OCI-LY1 (cell line): ENCODE data around the gene KCNMA1.

ENCODE experiments used
- EZH2 ChIP-seq: fragments of 200-600 bp; sonication (generic), shearing (Covaris generic); IDR thresholded peaks from 2 replicates; pipeline ENCODE4 v1.8.0; 2017; ENCODE audit warnings: borderline replicate concordance, mixed run types, mild to moderate bottlenecking, antibody characterized with exemption, low read length, moderate library complexity, mixed read lengths
- TF ChIP-seq, protein P1 (sequence below): fragments of 200-600 bp; sonication (generic), shearing (Covaris generic); IDR thresholded peaks from 2 replicates; pipeline ENCODE4 v1.5.1; 2017; ENCODE audit warnings: mild to moderate bottlenecking, antibody characterized with exemption, low read length, moderate library complexity, mixed read lengths

DNA sequence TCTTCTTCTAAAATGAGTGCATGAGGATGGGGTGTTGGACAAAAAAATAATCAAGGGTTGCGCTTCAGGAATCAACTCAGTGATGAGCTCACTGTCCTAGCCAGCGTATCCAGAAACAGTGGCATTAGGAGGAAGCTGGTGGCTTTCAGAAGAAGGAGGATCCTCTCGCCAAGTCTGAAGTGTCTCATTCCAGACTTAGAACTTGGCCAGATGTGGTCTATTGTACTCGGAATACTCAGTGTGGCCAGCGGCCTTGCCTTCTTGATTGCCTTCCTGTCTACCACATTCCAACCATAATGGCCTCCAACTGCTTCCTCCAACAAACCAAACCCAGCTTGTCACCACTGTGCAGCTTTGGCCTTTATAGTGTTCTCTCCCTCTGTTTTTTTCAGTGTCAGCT is 732.4 kb downstream of the KCNMA1 start:
- TF ChIP-seq, protein P1, sequence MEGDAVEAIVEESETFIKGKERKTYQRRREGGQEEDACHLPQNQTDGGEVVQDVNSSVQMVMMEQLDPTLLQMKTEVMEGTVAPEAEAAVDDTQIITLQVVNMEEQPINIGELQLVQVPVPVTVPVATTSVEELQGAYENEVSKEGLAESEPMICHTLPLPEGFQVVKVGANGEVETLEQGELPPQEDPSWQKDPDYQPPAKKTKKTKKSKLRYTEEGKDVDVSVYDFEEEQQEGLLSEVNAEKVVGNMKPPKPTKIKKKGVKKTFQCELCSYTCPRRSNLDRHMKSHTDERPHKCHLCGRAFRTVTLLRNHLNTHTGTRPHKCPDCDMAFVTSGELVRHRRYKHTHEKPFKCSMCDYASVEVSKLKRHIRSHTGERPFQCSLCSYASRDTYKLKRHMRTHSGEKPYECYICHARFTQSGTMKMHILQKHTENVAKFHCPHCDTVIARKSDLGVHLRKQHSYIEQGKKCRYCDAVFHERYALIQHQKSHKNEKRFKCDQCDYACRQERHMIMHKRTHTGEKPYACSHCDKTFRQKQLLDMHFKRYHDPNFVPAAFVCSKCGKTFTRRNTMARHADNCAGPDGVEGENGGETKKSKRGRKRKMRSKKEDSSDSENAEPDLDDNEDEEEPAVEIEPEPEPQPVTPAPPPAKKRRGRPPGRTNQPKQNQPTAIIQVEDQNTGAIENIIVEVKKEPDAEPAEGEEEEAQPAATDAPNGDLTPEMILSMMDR, result no peak
- TF ChIP-seq EZH2, result no peak
